ENCODE results near the gene NPBWR2. TPM values are rescaled to one million over a fixed set of nuclear protein-coding genes. Genes with fewer than 3 reads are reported as not detected.

The NPBWR2 gene
- total RNA-seq, 6 experiments from 2014 or later: not detected

GRCh38 chr20:64098471-64099013 is 8.8 kb downstream of the NPBWR2 start:
- Mint-ChIP-seq H3K9me3 (peaks cover 5% of the 10 kb centered on the region), H3K36me3 (ENCODE audit: low read depth) (no peaks in the 10 kb centered on the region; the same call in 1 of the 2 replicates), H3K4me1 (ENCODE audit: low read depth) (no peaks in the 10 kb centered on the region), H3K4me3 (no peak overlapping the region), H3K27me3 (ENCODE audit: insufficient read depth) (peaks cover 26% of the 10 kb centered on the region), H3K27ac (no peak overlapping the region)
- no peak for TF ChIP-seq CTCF (IDR thresholded peaks at IDR 0.05)
- DNase-seq: no peak

GRCh38 chr20:64096535-64096934 is 10.8 kb downstream of the NPBWR2 start:
- no peak for DNase-seq
- H3K4me3 Mint-ChIP-seq: no peak overlapping the region
- H3K9me3 Mint-ChIP-seq: peaks cover 5% of the 10 kb centered on the region
- no peak overlapping the region for H3K27ac Mint-ChIP-seq
- H3K36me3 Mint-ChIP-seq (ENCODE audit: low read depth): no peaks in the 10 kb centered on the region; the same call in 1 of the 2 replicates
- H3K27me3 Mint-ChIP-seq (ENCODE audit: insufficient read depth): peaks cover 18% of the 10 kb centered on the region
- TF ChIP-seq CTCF (IDR thresholded peaks at IDR 0.05): no peak
- no peaks in the 10 kb centered on the region for H3K4me1 Mint-ChIP-seq (ENCODE audit: low read depth)

GRCh38 chr20:64095927-64096326 is 11.4 kb downstream of the NPBWR2 start:
- Mint-ChIP-seq H3K9me3 (peaks cover 5% of the 10 kb centered on the region), H3K27ac (no peak overlapping the region), H3K4me3 (no peak overlapping the region), H3K4me1 (ENCODE audit: low read depth) (no peaks in the 10 kb centered on the region), H3K36me3 (ENCODE audit: low read depth) (no peaks in the 10 kb centered on the region; the same call in 1 of the 2 replicates), H3K27me3 (ENCODE audit: insufficient read depth) (peaks cover 15% of the 10 kb centered on the region)
- DNase-seq: no peak
- no peak for TF ChIP-seq CTCF (IDR thresholded peaks at IDR 0.05)

GRCh38 chr20:64095455-64095854 is 11.9 kb downstream of the NPBWR2 start:
- H3K4me3 Mint-ChIP-seq: no peak overlapping the region
- no peak for DNase-seq
- no peaks in the 10 kb centered on the region for H3K4me1 Mint-ChIP-seq (ENCODE audit: low read depth)
- no peak overlapping the region for H3K27ac Mint-ChIP-seq
- no peaks in the 10 kb centered on the region; the same call in 1 of the 2 replicates for H3K36me3 Mint-ChIP-seq (ENCODE audit: low read depth)
- peaks cover 10% of the 10 kb centered on the region for H3K27me3 Mint-ChIP-seq (ENCODE audit: insufficient read depth)
- peaks cover 5% of the 10 kb centered on the region for H3K9me3 Mint-ChIP-seq
- TF ChIP-seq CTCF (IDR thresholded peaks at IDR 0.05): no peak

GRCh38 chr20:64093013-64093503 is 14.3 kb downstream of the NPBWR2 start:
- H3K36me3 Mint-ChIP-seq (ENCODE audit: low read depth): no peaks in the 10 kb centered on the region; the same call in 1 of the 2 replicates
- peaks cover 5% of the 10 kb centered on the region for H3K9me3 Mint-ChIP-seq
- no peak for TF ChIP-seq CTCF (IDR thresholded peaks at IDR 0.05)
- no peaks in the 10 kb centered on the region for H3K4me1 Mint-ChIP-seq (ENCODE audit: low read depth)
- no peak overlapping the region for H3K4me3 Mint-ChIP-seq
- no peak overlapping the region for H3K27ac Mint-ChIP-seq
- DNase-seq: no peak
- peaks cover 13% of the 10 kb centered on the region for H3K27me3 Mint-ChIP-seq (ENCODE audit: insufficient read depth)
